GM18499 (cell line): ENCODE measurements around the gene SLC4A2.

ENCODE experiments used
- ATAC-seq: cut with Tn5 transposase; IDR thresholded peaks from one replicate; pipeline ENCODE4 v1.9.1; 2021; ENCODE audit warnings: moderate number of reproducible peaks; ENCODE audit not compliant: insufficient read depth, unreplicated experiment

SLC4A2 gene

DNA sequence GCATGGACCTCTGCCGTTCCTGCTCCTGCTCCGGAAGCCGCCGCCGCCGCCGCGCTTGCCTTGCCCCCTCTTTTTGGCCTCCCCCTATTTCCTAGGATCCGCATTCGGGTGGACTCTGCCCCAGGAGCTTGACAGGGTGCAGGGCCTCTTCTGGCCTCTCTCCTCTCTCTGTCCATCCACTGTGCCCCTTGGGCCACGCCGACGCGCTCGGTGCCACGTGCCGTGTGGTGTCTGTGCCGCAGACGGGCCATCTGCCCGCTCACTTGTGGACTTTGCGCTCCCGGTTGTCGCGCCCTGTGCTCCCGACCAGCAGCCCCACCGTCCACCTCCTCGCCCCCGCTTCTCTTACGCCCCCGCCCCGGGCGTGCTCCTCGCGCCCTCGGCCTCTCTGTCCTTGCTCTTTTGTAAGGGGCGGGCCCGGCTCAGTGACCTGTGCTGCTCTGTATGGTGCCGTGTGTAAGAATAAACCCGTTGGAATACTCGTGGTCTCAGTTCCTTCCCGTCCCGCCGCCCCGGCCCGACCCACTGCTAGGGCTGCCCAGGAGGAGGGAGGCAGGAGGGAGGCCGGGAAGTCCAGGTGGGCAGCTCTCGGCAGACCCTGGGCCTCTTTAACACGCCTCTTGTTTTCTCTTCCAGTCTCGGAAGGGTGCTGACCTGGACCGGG is 63.9 kb downstream of the SLC4A2 start:
- no peak for ATAC-seq

DNA sequence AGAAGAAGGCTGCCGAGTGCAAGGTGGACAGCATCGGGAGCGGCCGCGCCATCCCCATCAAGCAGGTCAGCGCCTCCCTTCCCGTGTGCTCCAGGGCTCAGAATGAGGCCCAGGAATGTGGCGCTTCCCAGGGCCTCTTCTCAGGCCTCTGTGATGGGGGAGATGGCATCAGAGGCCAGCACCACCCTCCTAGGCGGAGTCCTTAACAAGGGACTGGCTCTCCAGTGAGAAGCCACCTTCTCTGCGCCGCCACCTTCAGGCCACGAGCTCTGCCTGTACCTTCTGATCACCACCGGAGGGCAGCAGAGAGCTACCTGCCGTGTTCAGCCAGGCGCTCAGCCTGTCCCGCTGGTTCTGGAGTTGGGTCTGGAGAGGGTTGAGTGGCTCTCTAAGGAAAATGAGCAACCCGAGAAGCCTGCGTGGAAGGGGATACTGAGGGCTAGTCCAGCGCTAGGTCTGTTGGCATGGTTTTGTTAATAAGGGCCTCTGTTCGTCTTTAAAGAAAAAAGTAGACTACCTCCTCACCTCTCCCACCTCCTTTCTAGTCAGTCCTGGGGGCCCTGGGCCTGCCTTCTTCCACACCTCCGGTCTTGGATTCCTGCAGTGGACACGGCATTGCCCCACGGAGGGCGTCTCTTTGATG is 64.6 kb downstream of the SLC4A2 start:
- no peak for ATAC-seq

DNA sequence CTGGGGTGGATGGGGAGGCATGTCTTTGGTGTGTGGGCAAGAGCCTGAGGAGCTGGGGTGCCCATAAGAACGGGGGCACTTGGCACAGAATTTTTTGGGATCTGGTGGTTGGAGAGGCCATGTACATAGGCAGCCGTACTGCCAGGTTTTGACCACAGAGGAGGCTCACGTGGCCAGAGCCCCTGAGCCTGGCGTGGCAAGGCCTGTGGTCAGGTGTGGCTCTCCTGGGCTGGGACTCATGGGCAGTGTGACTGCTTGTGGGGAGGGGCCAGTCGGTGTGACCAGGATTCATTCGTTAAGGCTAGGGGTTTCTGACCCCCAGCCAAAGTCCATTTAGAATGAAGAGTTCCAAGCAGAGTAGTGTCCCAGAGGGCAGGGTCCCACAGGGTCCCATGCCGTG is 65.1 kb downstream of the SLC4A2 start:
- no peak for ATAC-seq

DNA sequence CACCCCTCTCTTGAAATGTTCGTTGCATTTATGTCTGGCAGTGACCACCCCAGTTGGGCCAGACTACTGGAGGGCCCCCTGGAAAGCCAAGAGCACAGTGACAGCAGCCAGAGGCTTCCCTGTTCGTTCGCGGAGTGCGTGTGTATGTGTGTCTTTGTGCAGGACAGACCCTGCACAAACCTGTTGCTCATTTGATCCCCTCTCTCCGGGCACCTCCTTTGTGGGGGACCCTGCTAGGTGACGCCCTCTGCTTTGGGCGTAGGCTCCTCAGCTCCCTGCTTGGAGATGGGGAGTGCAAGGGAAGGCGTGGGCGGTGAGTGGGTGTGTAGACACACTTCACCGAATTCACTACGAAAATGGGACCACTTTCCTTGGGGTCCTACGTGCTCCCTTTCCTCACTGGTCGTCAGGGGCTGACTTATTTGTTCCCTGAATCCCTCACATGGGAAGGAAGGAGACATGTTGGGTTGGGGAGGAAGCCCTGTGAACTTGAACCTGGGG is 65.6 kb downstream of the SLC4A2 start:
- no peak for ATAC-seq

DNA sequence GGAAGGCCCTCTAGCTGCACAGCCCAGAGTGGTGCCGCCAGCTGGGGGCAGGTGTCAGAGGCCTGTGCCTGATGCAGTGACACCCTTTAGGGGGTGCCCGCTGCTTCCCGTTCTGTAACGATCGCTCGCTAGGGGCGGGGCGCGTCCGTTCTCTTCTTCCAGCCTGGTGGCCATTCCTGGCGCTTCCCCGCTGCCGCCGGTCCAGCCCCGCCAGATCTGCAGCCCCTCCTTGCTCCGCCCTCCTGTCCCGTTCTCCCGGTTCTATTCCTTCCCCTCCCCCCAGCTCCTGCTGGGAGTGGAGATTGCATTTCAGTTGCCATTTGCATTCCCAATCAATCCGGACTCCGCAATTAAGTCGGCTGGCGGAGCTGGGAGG is 66.1 kb downstream of the SLC4A2 start:
- ATAC-seq = no peak

DNA sequence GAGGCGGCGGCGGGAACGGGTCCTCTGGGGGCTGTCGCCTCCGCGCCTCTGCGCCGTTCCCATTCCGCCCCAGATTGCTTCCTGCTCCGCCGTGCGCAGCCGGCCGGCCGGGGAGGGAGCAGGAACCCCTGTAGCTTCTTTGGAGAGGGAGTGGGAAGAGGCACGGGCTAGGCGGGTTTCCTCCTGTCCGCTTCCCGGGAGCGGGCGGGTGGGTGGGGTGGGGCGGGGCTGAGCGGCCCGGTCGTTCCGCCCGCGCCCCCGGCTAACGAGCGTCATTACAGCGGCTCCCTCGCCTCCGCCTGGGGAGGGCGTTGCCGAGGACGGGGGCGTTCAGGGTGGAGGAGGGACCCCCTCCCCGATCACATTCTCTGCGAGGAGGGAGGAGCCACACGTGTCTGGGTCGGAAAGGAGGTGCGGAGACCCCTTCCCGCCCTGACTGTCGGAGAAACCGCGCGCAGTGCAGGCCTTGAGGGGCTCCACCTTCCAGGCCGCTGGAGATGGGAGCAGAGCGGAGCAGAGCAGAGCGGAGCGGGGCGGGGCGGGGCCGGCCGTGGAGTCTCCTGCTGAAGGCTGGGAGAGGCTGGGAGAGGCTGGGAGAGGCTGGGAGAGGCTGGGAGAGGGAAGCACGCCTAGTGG is 66.6 kb downstream of the SLC4A2 start:
- ATAC-seq = no peak
